IPS-NIHi7 (cell line): ENCODE measurements around the gene SLC2A4.

Source experiments
- DNase-seq: peaks from one replicate; pipeline ENCODE4 v3.0.0; 2012; ENCODE audit warnings: mixed read lengths; ENCODE audit errors: extremely low spot score

Gene SLC2A4

GRCh38 chr17:7266784-7267183, 14.7 kb upstream of the SLC2A4 start:
- no peak for DNase-seq

GRCh38 chr17:7279448-7279847, 2.1 kb upstream of the SLC2A4 start:
- DNase-seq = no peak

- peak; percentile 91 for DNase-seq
Measured at GRCh38 chr17:7280519-7281073, 922 bp upstream of the SLC2A4 start.

- peak; percentile 17 for DNase-seq
Measured at GRCh38 chr17:7281953-7282751, 634 bp downstream of the SLC2A4 start.

GRCh38 chr17:7282752-7283321, 1.3 kb downstream of the SLC2A4 start:
- no peak for DNase-seq

GRCh38 chr17:7283471-7284216, 2.1 kb downstream of the SLC2A4 start:
- no peak for DNase-seq

GRCh38 chr17:7284911-7285310, 3.4 kb downstream of the SLC2A4 start:
- DNase-seq = no peak

GRCh38 chr17:7285679-7286078, 4.2 kb downstream of the SLC2A4 start:
- DNase-seq = no peak

- no peak for DNase-seq
Measured at GRCh38 chr17:7289256-7290032, 7.9 kb downstream of the SLC2A4 start.

- no peak for DNase-seq
Measured at GRCh38 chr17:7290166-7290565, 8.6 kb downstream of the SLC2A4 start.

- DNase-seq = no peak
Measured at GRCh38 chr17:7290685-7291084, 9.2 kb downstream of the SLC2A4 start.

- DNase-seq = no peak
Measured at GRCh38 chr17:7292194-7292593, 10.7 kb downstream of the SLC2A4 start.

GRCh38 chr17:7292729-7293128, 11.2 kb downstream of the SLC2A4 start:
- DNase-seq = no peak

GRCh38 chr17:7293159-7293558, 11.6 kb downstream of the SLC2A4 start:
- DNase-seq = no peak

GRCh38 chr17:7293816-7294613, 12.5 kb downstream of the SLC2A4 start:
- DNase-seq = peak; percentile 74

- peak; percentile 97 for DNase-seq
Measured at GRCh38 chr17:7294614-7295153, 13.2 kb downstream of the SLC2A4 start, which contains the start of gene YBX2. Gene YBX2 (minus strand): TSS chr17:7294639. CDS start chr17:7294500, 139 bp downstream.

- no peak for DNase-seq
Measured at GRCh38 chr17:7295230-7296180, 14.0 kb downstream of the SLC2A4 start.

- DNase-seq = peak; percentile 88
Measured at GRCh38 chr17:7296189-7296861, 14.8 kb downstream of the SLC2A4 start.

GRCh38 chr17:7304179-7304578, 22.7 kb downstream of the SLC2A4 start:
- no peak for DNase-seq
